HG03064 (cell line): ENCODE data around the gene LIMS1.
"Not testable (repeated sequence)": the region's sequence is repeated elsewhere in the genome, so short reads cannot be mapped to it uniquely, and the experiment has no call there.

Experiments used
- ATAC-seq: cut with Tn5 transposase; IDR thresholded peaks from one replicate; pipeline ENCODE4 v1.9.1; 2021; ENCODE audit warnings: low read depth; ENCODE audit not compliant: unreplicated experiment

Gene LIMS1

GRCh38 chr2:108655270-108655669 is 121.0 kb downstream of the LIMS1 start:
- not testable (repeated sequence) for ATAC-seq

- ATAC-seq: not testable (repeated sequence)
Measured at GRCh38 chr2:108656282-108656681, 122.0 kb downstream of the LIMS1 start.

DNA sequence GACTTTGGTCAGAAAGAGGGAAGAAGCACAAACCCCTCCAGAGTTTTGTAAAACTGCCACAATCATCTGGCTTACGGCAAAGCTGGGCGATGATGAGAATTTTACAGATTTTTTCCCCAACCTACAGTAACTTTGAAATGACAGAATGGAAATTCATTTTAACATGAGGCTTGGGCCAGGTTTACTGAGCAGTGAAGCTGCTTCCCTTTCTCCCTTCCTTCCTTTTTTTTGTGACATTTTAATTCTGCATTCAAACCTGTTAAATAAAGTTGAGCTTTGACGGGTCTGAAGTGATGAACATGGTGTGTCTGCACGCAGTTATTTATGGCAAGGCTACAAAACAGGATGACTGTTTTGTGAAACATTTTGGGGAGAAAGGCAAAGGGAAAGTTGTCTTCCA is 123.2 kb downstream of the LIMS1 start:
- not testable (repeated sequence) for ATAC-seq

DNA sequence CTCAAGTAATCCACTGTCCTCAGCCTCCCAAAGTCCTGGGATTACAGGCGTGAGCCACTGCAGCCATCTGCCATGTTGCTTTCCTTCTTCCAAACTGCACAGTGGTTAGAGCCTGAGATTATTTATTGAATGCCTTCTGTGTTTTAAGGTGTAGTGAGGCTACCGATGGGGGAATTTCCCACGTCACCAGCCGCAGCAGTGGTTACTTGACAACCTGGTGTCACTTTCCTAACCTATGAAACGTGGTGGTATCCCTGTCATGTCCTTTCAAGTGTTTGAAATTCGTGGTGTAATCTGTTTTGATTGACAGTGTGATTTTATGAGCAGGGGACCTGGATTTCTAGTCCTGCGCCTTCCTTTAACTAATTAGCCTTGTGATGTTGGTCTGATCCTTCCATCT is 124.3 kb downstream of the LIMS1 start:
- ATAC-seq: not testable (repeated sequence)

DNA sequence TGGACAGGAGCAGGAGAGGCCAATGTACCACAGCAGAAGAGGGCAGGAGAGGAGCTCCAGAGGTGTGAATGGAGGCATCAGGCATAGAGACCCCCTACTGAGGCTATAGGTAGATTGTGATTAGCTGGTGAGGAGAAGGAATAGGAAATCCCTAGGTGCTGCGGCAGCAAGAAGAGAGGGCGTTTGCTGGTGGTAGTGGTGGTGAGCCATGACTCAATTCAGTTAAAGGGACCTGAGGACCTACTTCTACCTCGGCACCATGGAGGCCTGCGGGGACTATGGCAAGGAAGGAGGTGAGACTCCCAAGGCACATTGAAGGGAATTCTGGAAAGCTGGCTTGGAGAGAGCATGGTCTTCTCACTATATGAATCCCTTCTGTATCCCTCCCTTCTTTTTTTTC is 127.2 kb downstream of the LIMS1 start:
- ATAC-seq: not testable (repeated sequence)

GRCh38 chr2:108662207-108662612 is 127.9 kb downstream of the LIMS1 start:
- peak; percentile 93 for ATAC-seq

DNA sequence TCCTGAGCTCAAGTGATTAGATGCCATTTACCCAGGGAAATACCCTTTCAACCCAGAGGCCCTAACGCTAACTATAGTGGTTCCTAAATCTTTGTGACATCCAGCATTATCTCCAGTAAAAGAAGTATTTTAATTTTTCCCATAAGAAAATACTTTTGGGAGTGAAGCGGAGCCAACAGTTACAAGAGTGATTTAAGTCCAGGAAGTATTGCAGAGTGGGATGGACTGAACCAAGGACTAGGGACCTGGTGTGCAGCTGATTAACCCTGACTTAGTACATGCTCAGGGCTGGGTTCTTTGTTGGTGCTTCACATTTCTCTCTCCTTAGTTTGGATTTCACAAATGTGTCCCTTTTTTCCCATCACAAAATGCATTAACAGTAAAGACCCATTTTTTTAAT is 129.1 kb downstream of the LIMS1 start:
- not testable (repeated sequence) for ATAC-seq

DNA sequence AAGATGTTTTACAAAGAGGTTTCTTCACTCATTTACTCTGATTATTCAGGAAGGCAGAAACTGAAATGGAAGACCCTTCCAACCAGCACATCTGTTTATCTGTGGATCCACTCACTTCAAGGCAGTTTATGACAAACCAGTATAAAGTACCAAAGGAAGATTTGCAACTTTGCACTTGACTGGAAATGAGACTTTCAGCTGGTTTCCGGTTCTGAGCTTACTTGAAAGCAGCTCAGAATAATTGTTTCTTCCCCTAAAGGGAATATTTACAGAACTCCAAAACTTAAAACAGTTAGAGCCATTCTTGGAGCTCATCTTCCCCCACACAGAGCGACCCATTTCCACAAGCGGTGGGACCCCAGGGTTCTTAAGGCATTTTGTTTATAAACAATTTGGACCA is 129.8 kb downstream of the LIMS1 start:
- not testable (repeated sequence) for ATAC-seq

- ATAC-seq: not testable (repeated sequence)
Measured at GRCh38 chr2:108664979-108665378, 130.7 kb downstream of the LIMS1 start.

DNA sequence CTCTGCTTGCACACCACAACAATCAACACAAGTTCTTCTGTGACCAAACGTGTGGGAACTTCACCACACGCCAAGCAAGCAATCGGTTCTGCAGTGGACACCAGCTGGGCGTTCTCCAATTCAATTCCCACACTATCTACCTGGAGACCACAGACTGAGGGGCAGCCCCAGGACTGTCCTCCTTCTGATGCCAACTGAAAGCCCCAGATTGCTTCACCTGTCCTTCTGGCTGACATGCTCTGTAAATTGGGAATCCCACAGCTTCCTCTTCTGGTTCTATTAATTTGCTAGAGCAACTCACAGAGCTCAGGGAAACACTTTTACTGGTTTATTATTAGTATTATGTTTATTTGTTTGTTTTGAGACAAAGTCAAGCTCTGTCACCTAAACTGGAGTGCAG is 131.7 kb downstream of the LIMS1 start:
- not testable (repeated sequence) for ATAC-seq

GRCh38 chr2:108667140-108667539 is 132.9 kb downstream of the LIMS1 start:
- ATAC-seq: not testable (repeated sequence)

GRCh38 chr2:108670282-108670681 is 136.0 kb downstream of the LIMS1 start:
- ATAC-seq: not testable (repeated sequence)

- ATAC-seq: not testable (repeated sequence)
Measured at GRCh38 chr2:108672200-108672805, 138.0 kb downstream of the LIMS1 start.

DNA sequence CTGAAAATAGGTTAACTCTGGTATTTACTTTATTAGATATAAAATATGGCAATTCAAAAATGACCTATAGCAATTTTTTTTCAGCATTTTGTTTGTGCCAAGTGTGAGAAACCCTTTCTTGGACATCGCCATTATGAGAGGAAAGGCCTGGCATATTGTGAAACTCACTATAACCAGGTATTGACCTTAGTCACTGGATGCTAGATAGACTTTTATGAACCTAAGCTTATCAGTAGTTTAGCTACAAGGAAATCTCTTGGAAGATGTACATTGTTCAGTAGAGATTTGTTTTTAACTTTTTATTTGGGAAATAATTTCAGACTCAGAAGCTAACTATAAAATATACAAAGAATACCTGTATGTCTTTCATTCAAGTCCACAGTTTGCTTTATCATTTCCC is 142.3 kb downstream of the LIMS1 start:
- ATAC-seq: not testable (repeated sequence)

DNA sequence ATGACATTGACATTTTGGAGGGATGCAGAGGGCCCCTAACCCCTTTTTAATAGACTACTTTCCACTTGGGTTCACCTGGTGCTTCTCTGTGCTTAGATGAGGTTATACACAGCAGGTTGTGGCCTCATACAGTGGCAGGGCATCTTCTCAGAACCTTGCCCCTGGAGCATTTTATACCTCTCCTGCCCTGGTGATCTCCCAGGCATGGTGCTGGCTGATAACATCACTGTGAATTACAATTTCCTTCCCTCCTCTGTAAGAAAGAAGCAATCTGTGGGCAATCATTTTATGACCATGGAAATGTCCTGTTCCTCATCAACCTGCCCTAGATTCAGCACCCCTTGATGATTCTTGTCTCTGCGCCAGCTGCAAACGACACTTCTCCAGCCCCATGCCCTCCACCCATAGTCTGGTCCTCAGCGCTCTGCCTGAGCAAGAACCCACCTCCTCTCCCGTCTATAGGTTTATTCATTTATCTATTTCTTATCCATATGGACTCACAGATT is 143.0 kb downstream of the LIMS1 start:
- not testable (repeated sequence) for ATAC-seq

- ATAC-seq: not testable (repeated sequence)
Measured at GRCh38 chr2:108678198-108678651, 144.0 kb downstream of the LIMS1 start.

DNA sequence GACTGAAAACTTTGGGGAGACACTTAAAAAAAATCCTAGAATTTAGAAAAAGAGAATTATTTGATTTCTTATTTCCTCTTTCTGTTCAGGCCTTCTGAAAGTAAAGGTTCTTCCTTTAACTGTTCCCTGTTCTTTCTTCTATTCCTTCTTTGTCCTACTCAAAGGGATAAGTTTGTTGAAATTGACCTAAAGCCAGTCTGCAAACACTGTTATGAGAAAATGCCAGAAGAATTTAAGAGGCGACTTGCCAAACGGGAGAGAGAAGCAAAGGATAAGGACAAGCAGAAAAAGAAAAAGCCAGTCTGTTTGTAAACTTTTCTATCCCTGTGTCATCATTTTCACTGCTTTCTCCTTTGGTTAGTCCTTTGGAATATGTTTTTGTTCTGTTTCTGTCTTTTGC is 146.5 kb downstream of the LIMS1 start:
- ATAC-seq: not testable (repeated sequence)

DNA sequence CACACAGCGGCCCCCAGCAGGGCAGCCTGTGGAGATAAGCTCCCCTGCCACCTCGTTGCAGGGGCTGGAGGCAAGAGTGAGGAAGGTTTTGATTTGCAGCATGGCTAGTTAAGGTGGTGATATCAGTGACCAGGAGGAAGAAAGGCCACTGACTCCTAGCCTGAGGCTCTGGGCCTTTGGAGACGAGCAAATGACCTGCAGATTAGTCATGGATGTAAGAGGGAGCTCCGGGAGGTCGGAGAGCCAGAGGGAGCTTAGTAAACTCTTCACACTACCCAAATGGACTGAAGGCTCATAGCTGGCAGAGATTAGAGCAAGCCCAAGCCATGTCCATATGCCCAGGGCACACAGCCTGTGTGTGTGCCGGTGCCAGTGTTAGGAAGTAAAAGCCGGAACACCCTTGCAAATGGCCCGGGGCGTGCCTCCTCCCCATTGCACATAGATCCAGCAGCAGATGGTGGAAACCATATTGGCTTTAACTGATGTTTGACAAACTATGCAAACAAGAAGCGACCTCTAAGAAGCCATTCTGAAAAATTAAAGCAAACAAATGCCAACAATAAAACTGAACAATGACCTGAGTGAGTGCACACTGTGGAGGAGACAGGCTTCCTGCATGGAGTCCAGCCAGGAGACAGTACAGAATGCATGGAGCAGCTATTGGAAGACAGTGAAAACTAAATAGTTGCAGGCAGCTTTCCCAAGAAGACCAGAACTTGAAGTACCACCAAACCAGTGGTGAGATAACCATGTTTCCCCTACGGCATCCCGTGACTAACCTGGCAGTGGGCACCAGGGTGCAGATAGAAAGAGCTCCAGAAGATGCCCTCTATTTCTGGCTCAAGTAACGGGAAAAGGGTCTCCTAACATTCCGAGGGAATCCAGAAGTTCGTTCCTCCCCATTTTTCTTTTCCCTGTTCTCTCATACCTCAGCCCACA is 154.8 kb downstream of the LIMS1 start:
- not testable (repeated sequence) for ATAC-seq

GRCh38 chr2:108690001-108690400 is 155.7 kb downstream of the LIMS1 start:
- not testable (repeated sequence) for ATAC-seq

- no peak for ATAC-seq
Measured at GRCh38 chr2:108691447-108691846, 157.2 kb downstream of the LIMS1 start.

GRCh38 chr2:108701208-108701607 is 166.9 kb downstream of the LIMS1 start:
- no peak for ATAC-seq
